Measurements from ENCODE around the gene BGN.

The BGN gene

DNA sequence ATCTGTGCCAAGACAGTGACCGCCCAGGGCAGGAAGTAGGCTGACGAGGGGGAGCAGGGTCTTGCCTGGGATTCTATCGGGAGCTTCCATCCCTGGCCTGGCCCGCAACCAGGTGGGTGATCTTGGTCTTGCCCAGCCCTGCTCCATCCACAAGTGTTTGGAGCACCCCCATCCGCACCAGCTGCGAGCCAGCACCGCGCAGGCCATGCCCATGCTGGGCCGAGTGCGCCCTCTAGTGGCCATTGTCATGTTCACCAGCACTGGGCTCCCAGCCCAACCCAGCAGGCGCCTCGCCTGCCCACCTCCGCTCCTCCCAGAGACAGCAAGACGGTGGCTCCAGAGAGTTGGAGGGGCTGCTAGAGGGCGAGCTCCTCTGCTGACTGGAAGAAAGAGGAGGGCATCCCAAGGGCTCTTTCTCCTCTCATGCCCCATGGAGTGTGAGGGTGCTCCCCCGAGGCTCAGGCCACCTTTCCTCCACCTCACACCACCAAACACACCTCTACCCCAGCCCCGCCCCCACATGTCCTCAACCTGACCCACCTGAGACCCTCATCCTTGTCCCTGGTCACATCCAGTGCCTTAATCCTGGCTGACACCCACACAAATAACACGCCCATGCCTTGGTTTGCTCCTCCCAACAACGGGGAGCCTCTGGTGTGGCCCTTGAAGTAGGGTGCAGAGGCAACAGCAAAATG, 12.9 kb downstream of the BGN start:
- peak; percentile 68 for DNase-seq

GRCh38 chrX:153509592-153509991, 14.8 kb downstream of the BGN start:
- no peak for DNase-seq

DNA sequence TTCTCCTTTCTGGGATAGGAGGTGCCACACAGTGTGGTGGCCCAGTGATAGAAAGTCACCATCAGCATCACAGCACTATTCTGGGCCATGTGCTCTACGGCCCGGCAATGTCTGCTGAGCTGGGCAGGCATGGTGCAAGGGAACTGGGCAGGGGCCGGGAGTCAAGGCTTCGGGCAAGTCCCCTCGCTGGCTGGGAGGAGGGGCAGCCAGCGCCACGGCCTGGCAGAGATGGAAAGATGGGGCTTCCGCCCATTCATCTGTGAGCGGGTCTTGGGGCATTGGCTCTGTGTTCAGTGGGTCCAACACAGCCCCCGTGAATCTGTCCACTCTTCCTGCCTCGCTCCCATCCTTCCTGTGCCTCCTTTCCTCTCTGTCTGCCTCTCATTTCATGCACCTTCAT, 15.6 kb downstream of the BGN start:
- no peak for DNase-seq

DNA sequence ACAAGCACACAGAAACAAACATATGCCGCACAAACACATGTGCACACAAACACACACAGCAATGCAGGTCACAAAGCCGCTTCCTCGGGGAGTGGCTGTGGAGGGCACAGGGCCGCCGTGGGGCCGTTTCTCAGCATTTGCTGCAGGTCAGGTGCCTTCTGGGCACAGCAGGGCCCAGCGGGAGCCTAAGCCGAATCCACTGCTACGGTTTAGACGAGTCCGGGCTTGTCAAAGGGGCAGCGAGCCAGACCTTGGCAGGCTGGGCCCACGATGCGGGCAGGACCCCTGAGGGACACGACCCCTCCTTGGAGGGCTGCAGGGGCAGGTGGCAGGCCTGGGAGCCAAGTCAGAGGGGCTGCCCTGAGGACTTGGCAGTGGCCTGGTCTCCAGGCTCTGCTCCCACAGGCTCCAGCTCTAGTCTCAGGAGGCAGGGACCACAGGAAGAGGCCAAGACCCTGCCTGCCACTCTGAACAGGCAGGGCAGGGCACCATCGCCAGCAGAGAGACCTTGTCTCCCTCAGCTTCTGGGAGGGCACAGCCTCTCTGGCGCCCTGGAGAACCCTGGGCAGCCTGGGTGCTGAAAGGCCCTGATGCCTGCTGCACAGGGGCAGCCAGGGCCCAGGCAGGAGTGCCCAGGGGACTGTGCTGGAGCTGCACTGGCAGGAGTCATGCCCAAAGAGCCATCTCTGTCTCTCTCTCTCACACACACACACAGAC, 17.2 kb downstream of the BGN start:
- DNase-seq = no peak

DNA sequence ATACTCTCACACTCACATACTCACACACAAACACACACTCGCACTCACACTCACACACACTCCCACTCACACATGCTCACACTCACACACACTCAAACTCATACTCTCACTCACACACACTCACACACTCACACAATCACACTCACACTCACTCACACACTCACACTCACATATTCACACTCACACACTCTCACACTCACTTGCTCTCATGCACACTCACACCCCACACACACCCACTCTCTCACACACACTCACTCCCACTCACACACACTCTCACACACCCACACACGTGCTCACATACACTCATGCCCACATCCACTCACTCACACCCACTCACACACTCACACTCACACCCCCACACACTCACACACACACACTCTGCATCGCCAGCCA, 17.7 kb downstream of the BGN start:
- DNase-seq = no peak

- no peak for DNase-seq
These were observed 18.5 kb downstream of the BGN start for GRCh38 chrX:153513265-153513664.

- no peak for DNase-seq
These were observed 19.5 kb downstream of the BGN start for GRCh38 chrX:153514259-153514658.

- DNase-seq = no peak
These were observed 20.7 kb downstream of the BGN start for GRCh38 chrX:153515435-153515834.

- DNase-seq = no peak
These were observed 21.3 kb downstream of the BGN start for GRCh38 chrX:153516073-153516472.

DNA sequence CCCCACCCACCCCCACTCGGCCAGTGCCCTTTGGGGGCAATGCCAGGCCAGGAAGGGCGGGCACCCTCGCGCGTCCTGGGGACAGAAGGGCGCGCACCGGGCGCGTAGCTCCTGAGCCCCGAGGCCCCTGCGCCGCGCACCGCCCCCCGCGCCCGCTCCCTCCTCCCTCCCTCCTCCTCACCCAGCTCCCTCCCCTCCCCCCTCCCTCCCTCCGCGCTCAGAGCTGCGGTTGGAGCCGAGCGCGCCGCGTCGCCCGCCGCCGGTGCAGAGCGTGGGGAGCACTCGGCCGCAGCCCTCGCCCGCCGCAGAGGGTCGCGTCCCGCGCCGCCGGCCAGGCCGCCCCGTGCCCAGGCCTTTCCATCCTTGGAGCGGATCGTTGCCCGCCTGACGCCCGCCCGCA, 22.6 kb downstream of the BGN start, which contains the start of gene ATP2B3:
Gene ATP2B3, plus strand, starts transcription at position 220 of the 400 bp plus-strand sequence. CDS start 18,606 bp downstream, outside the sequence.
- no peak for DNase-seq

GRCh38 chrX:153517946-153518834, 23.4 kb downstream of the BGN start:
- DNase-seq = no peak

DNA sequence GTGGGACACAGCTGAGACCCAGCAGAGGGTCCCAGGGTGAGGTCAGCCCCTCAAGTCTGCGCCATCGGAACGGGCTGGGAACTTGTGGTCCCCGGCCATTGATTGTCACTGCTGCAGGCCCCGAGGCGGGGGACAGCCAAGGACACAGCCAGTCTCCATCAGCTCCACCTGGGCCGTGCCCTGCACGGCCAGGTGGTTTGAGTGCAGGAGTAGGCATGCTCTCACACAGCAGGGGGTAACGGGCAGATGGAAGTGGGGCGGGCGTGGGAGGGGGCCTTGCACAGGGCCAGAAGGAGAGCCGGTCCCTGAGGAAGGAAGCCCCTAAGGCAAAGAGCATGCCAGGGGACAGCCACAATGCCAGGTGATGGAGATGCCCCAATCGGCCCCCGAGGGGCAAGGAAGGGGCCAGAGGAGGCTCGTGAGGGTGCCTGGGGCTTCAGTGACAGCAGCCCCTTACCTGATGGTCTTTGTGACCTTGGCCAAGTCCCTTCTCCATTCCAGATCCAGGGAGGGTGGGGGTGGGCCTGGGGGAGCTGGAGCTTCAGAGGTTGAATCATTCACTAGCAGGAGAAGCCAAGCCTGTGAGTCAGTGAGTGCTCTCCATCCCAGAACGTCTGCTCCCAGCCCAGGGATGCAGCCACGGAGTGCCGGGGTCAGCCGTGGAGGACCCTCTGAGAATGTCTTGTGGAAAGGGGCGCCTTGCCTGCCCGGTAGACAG, 24.9 kb downstream of the BGN start:
- DNase-seq = no peak

DNA sequence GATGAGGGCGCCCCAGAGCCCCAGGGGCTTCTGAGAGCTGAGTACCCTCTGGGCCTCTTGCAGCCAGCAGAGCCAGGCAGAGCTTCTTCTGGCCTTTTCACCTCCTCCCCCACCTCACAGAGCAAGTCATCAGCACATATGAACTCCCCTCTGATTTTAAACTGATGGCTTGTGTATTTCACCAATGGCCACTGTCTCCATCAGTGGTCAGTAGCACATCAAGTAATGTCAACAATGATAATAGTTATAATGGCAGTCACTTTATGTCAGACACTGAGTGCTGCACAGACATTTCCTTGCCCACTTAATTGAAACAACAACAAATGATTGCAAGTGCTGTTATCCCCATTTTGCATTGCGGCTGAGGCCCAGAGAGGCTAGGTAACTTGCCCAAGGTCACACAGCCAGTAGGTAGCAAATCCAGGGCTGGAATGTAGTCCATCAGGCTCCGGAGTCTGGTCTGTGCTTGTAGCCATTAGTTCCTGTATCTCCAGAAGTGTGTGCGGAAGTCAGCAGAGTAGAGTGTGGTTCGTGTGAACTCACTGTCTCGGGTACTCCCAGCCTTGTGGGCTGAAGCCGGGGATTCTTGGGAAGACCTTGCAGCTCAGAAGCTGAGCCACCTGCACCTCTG, 25.6 kb downstream of the BGN start:
- DNase-seq = no peak

- DNase-seq = no peak
These were observed 26.3 kb downstream of the BGN start for GRCh38 chrX:153521034-153521433.

DNA sequence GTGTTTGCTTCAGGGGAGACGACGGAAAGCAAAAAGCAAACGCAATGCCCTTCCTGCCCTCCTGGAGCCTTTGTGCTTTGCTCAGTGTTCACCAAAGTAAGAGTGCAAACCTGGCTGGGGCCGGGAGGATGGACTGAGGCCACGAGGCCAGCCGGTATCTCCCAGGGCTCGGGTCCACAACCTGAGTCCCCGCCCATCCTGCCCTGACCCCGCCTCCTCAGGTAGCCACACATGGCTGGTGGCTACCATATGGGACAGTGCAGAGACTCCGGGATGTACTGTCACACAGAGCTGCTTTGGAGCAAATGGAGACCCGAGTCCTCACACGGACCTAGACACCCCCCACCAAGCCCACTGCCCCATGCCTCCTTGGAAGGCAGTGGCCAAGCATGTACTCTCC, 27.5 kb downstream of the BGN start:
- no peak for DNase-seq

- no peak for DNase-seq
These were observed 28.5 kb downstream of the BGN start for GRCh38 chrX:153523269-153523668.

- no peak for DNase-seq
These were observed 29.5 kb downstream of the BGN start for GRCh38 chrX:153524234-153524633.

DNA sequence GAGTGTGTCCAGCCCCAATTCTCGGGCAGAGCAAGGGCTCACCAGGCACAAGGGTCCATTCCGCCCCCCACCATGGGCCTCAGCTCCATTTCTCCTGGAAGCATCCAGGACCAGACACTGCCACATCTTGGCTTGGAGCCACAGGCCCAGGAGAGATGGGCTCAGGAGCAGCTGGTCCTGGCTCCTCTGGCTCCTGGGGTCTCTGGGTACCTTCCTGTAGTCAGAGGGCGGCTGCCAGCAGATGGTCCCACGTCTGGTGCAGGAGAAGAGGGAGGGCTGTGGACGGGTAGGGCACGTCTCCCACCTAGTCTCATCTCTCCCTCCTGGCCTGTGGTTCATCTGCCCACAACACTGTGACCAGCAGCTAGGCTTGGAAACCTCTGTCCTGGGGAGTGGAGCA, 30.7 kb downstream of the BGN start:
- DNase-seq = no peak

DNA sequence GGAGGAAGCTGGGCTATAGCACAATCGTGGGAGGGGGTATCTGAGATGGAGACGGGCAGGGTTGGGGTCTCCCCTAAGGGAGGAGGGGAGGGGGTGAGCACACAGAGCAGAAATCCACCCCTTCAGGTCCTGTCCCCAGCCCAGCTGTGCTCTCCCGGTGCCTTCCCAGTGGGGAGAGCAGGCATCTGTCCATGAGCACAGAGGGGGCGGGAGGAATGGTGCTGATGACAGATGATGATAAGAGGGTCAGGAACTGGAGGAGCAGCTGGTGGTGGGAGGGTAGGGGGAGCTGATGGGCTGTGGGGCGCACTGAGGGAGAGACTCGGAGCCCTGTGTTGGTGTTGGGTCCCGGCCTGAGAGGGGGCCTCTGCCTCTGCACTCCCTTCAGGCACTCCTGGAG, 31.3 kb downstream of the BGN start:
- DNase-seq = no peak

GRCh38 chrX:153526801-153527200, 32.0 kb downstream of the BGN start:
- DNase-seq = no peak

- no peak for DNase-seq
These were observed 32.4 kb downstream of the BGN start for GRCh38 chrX:153527208-153527607.

DNA sequence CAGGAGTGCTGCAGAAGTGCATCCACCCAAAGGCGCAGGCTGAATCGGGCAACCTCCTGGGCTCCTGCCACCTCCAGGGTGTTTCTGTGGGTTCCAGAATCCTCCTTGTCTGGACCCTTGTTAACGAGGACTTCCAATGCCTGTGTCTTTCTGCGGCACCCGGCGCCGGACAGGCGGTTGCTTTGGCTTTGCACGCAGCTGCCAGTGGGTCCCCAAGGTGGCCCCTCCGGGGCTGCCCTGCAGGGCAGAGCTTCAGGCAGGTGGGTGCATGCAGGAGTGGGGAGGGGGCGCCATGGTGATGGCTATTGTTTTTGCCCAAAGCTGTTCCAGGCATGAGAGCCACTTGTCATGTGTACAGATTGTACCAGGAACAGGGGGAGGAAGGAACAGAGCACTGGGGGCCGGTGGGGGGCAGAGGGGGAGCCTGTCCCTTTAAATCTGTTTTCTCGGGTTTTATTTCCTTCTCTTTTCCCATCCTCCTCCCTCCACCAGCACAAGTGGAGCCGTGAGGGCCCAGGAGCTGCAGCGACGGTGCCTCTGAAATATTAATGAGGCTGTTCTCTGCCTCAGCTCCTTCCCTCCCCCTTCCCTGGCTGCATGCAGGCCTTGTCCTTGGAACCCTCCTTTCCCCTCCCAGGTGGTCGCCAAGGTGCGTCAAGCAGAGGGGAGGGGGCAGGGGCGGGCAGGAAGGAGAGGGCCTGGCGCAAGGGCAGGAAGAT, 35.8 kb downstream of the BGN start:
- peak; percentile 10 for DNase-seq

Measured in NCI-H2107 (cell line).